Endothelial cell (in vitro differentiated cells): Measurements from ENCODE around the gene C22orf31. TPM values are rescaled to one million over a fixed set of nuclear protein-coding genes. Genes with fewer than 3 reads are reported as not detected.
A peak's percentile ranks its signal among the peaks of the same experiment; 100 is the strongest.

ENCODE experiments used
- DNase-seq: peaks from one replicate; pipeline ENCODE4 v3.0.0; 2021; ENCODE audit warnings: low spot score
- H3K27ac Mint-ChIP-seq: one replicate; pipeline ENCODE4 v1.8.0; 2021; ENCODE audit warnings: mixed read lengths, inconsistent platforms; ENCODE audit not compliant: unreplicated experiment
- H3K27me3 Mint-ChIP-seq: one replicate; pipeline ENCODE4 v1.8.0; 2021; ENCODE audit warnings: mild to moderate bottlenecking, moderate library complexity, mixed read lengths, inconsistent platforms; ENCODE audit not compliant: unreplicated experiment
- H3K36me3 Mint-ChIP-seq: one replicate; pipeline ENCODE4 v1.8.0; 2021; ENCODE audit warnings: mild to moderate bottlenecking, low read depth, mixed read lengths, inconsistent platforms; ENCODE audit not compliant: unreplicated experiment
- H3K4me1 Mint-ChIP-seq: one replicate; pipeline ENCODE4 v1.8.0; 2021; ENCODE audit warnings: mild to moderate bottlenecking, mixed read lengths, inconsistent platforms; ENCODE audit not compliant: unreplicated experiment
- H3K4me3 Mint-ChIP-seq: one replicate; pipeline ENCODE4 v1.8.0; 2021; ENCODE audit warnings: mild to moderate bottlenecking, mixed read lengths, inconsistent platforms; ENCODE audit not compliant: unreplicated experiment
- H3K9me3 Mint-ChIP-seq: one replicate; pipeline ENCODE4 v1.8.0; 2021; ENCODE audit warnings: mixed read lengths, inconsistent platforms; ENCODE audit not compliant: unreplicated experiment
- total RNA-seq: library from RNA; stranded (reverse); fragmentation: NEBNext Ultra II Directional; extraction: Animal tissue kit (Norgen Biotek cat#: 25700); gene quantifications from one replicate; pipeline ENCODE4 v1.2.1, GENCODE V29; 2021; ENCODE audit not compliant: unreplicated experiment
- TF ChIP-seq, protein P1 (sequence below): fragments of 200-600 bp; sonication (generic); IDR thresholded peaks from one replicate; pipeline ENCODE4 v1.5.0; 2021; ENCODE audit warnings: antibody characterized with exemption; ENCODE audit not compliant: unreplicated experiment

C22orf31 gene
- total RNA-seq, 1 donor from 2014 or later = not detected

- H3K27ac Mint-ChIP-seq = no peak within 1 kb of the TSS
Observed at GRCh38 chr22:29072979-29073617, 11.5 kb upstream of the C22orf31 start, which contains the start of gene KREMEN1. Gene KREMEN1 (plus strand): TSS chr22:29073035. CDS start chr22:29073131, 96 bp downstream.

DNA sequence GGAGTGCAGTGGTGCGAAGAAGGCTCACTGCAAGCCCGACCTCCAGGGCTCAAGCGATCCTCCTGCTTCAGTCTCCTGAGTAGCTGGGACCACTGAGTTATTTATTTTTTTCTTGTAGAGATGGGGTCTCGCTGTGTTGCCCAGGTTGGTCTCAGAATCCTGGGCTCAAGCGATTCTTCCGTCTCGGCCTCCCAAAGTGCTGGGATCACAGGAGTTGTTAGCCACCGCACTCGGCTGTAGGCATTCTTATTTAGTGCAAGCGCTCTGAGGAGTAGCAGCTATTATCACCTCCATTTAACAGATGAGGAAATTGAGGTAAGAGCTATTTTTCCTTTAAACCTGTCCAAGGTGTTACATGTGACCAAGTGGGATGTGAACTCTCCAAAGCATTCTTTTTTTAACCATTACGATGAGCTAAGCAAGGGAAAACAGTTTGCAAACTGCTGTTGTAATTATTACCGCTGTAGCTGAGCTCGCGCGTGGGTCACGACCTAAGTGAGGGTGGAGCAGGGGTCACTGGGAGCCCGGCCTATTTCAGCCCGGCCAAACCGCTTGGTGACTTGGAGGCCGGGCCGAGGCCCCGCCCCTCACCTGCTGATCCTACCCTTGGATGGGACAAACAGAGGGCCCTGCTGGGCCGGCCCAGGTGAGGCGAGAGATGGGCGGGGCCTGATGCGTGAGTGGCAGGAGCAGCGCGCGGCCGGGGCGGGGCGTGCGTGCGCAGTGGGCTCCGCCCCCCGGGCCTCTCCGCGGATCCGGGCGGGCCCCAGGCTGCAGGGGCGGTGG lies 10.8 kb upstream of the C22orf31 start:
- Mint-ChIP-seq H3K27ac (no peak overlapping the region), H3K9me3 (no peaks in the 10 kb centered on the region), H3K4me1 (peaks cover 10% of the 10 kb centered on the region), H3K36me3 (no peaks in the 10 kb centered on the region), H3K27me3 (peaks cover 5% of the 10 kb centered on the region), H3K4me3 (peak overlapping the region; percentile 87)
- TF ChIP-seq, protein P1, sequence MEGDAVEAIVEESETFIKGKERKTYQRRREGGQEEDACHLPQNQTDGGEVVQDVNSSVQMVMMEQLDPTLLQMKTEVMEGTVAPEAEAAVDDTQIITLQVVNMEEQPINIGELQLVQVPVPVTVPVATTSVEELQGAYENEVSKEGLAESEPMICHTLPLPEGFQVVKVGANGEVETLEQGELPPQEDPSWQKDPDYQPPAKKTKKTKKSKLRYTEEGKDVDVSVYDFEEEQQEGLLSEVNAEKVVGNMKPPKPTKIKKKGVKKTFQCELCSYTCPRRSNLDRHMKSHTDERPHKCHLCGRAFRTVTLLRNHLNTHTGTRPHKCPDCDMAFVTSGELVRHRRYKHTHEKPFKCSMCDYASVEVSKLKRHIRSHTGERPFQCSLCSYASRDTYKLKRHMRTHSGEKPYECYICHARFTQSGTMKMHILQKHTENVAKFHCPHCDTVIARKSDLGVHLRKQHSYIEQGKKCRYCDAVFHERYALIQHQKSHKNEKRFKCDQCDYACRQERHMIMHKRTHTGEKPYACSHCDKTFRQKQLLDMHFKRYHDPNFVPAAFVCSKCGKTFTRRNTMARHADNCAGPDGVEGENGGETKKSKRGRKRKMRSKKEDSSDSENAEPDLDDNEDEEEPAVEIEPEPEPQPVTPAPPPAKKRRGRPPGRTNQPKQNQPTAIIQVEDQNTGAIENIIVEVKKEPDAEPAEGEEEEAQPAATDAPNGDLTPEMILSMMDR = no peak
- DNase-seq = peak; percentile 83

More at GRCh38 chr22:29072979-29073617, 11.5 kb upstream of the C22orf31 start, which contains the start of gene KREMEN1:
- Mint-ChIP-seq H3K4me3 (peak within 1 kb of the TSS; percentile 87), H3K4me1 (peaks cover 10% of the 10 kb centered on the region), H3K27me3 (peaks cover 4% of the 10 kb centered on the region), H3K9me3 (no peaks in the 10 kb centered on the region), H3K36me3 (no peaks in the 10 kb centered on the region)
- TF ChIP-seq, protein P1 = no peak
- peak; percentile 17 for DNase-seq

DNA sequence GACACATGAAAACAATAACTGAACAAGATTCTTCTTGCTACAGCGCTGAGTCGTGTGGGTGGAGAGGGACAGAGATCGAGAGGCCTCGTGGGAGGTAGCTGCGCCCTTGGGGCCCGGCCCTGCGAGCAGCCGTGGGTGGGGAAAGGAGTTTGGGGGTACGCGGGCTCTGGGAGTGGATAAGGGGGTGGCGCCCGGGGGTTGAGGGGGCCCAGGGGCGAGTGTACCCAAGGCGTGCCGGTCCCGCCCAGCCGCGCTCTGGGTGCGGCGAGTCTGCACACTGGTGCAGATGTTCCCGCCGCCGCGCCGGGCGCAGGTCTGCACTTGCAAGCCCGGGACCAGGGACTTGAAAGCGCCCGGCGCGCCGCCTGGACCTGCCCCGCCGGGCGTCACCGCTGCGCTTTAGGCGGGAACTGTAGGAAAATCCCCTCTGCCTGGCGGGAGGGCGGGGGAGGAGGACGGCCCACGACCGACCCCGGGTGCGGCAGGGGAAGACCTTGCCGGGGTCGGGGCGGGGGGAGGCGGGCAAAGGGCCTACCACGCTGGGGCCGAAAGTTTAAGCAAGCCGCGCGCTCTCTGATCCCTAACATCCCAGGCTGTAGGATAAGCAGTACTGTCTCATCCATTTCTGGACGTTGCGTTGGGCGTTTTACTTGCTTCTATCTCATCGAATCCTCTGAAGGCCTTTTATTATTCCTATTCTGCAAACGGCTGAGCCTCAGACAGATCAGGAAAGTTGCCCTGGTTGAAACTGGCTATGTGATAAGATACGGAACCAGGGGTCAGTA lies 9.8 kb upstream of the C22orf31 start:
- TF ChIP-seq, protein P1 = no peak
- H3K4me3 Mint-ChIP-seq = peak overlapping the region; percentile 87
- peak; percentile 45 for DNase-seq
- H3K27ac Mint-ChIP-seq = no peak overlapping the region
- no peaks in the 10 kb centered on the region for H3K36me3 Mint-ChIP-seq
- no peaks in the 10 kb centered on the region for H3K9me3 Mint-ChIP-seq
- H3K4me1 Mint-ChIP-seq = peaks cover 10% of the 10 kb centered on the region
- peaks cover 7% of the 10 kb centered on the region for H3K27me3 Mint-ChIP-seq

- Mint-ChIP-seq H3K36me3 (no peaks in the 10 kb centered on the region), H3K27ac (no peak overlapping the region), H3K4me1 (peaks cover 15% of the 10 kb centered on the region), H3K9me3 (no peaks in the 10 kb centered on the region), H3K4me3 (peak overlapping the region; percentile 74), H3K27me3 (peaks cover 7% of the 10 kb centered on the region)
- DNase-seq = no peak
- TF ChIP-seq, protein P1 = no peak
Observed at GRCh38 chr22:29070490-29070889, 8.9 kb upstream of the C22orf31 start.
